ENCODE measurements around the gene CLK3.
"Not testable (repeated sequence)": the region's sequence is repeated elsewhere in the genome, so short reads cannot be mapped to it uniquely, and the experiment has no call there.

Gene CLK3

GRCh38 chr15:74642348-74642733 lies 26.7 kb downstream of the CLK3 start:
- DNase-seq (ENCODE audit: low read depth, low spot score): no peak

GRCh38 chr15:74642734-74643664 lies 27.4 kb downstream of the CLK3 start:
- DNase-seq (ENCODE audit: low read depth, low spot score): no peak

GRCh38 chr15:74643665-74644204 lies 28.1 kb downstream of the CLK3 start:
- DNase-seq (ENCODE audit: low read depth, low spot score): no peak

GRCh38 chr15:74646480-74646879 lies 30.8 kb downstream of the CLK3 start:
- DNase-seq (ENCODE audit: low read depth, low spot score): no peak

GRCh38 chr15:74648051-74648842 lies 32.6 kb downstream of the CLK3 start:
- no peak for DNase-seq (ENCODE audit: low read depth, low spot score)

- no peak for DNase-seq (ENCODE audit: low read depth, low spot score)
These were observed 35.7 kb downstream of the CLK3 start for GRCh38 chr15:74651242-74651741.

GRCh38 chr15:74653426-74654102 lies 37.9 kb downstream of the CLK3 start:
- no peak for DNase-seq (ENCODE audit: low read depth, low spot score)

- no peak for DNase-seq (ENCODE audit: low read depth, low spot score)
These were observed 39.8 kb downstream of the CLK3 start for GRCh38 chr15:74655424-74655823.

- no peak for DNase-seq (ENCODE audit: low read depth, low spot score)
These were observed 41.4 kb downstream of the CLK3 start for GRCh38 chr15:74656935-74657535.

GRCh38 chr15:74657846-74658245 lies 42.2 kb downstream of the CLK3 start:
- no peak for DNase-seq (ENCODE audit: low read depth, low spot score)

GRCh38 chr15:74661280-74661679 lies 45.6 kb downstream of the CLK3 start:
- DNase-seq (ENCODE audit: low read depth, low spot score): not testable (repeated sequence)

GRCh38 chr15:74662064-74662860 lies 46.6 kb downstream of the CLK3 start:
- DNase-seq (ENCODE audit: low read depth, low spot score): no peak

- DNase-seq (ENCODE audit: low read depth, low spot score): no peak
These were observed 47.8 kb downstream of the CLK3 start for GRCh38 chr15:74663303-74664027.

- DNase-seq (ENCODE audit: low read depth, low spot score): no peak
These were observed 48.5 kb downstream of the CLK3 start for GRCh38 chr15:74664028-74664616.

GRCh38 chr15:74664670-74665069 lies 49.0 kb downstream of the CLK3 start:
- DNase-seq (ENCODE audit: low read depth, low spot score): no peak

- no peak for DNase-seq (ENCODE audit: low read depth, low spot score)
These were observed 52.3 kb downstream of the CLK3 start for GRCh38 chr15:74667975-74668374.

- DNase-seq (ENCODE audit: low read depth, low spot score): no peak
These were observed 54.0 kb downstream of the CLK3 start for GRCh38 chr15:74669627-74670026.

GRCh38 chr15:74674161-74674560 lies 58.5 kb downstream of the CLK3 start:
- DNase-seq (ENCODE audit: low read depth, low spot score): no peak

GRCh38 chr15:74676801-74677200 lies 61.2 kb downstream of the CLK3 start:
- no peak for DNase-seq (ENCODE audit: low read depth, low spot score)
